Measurements from ENCODE around the gene CCL15. TPM values are rescaled to one million over a fixed set of nuclear protein-coding genes. Genes with fewer than 3 reads are reported as not detected.
A peak's percentile ranks its signal among the peaks of the same experiment; 100 is the strongest.

Gene CCL15
- total RNA-seq, 2 donors from 2014 or later, result 1.0 TPM; not detected in 1

DNA sequence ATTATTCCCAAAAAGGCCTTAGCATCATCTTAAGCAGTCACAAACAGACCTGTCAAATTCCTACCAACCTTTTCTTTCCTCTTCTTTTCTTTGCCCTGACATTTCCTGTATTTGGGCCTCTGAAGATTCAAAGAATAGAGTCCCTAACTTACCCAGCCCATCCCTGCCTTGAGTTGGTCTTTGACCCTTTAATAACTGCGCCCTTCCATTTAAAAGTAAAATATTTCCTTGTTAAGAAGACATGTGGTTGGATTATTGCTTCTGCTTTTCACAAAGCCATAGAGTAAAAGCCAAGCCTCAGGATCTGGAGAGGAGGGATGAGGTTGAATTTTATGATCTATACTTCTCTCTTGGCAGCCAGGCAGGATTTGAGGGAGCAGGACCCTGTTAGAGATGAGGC, 29.6 kb upstream of the CCL15 start:
- H3K4me3 ChIP-seq, result no peak overlapping the region
- H3K27ac ChIP-seq, result no peak overlapping the region
- DNase-seq (no peak), ATAC-seq (no peak)
- H3K4me1 ChIP-seq, result no peaks in the 10 kb centered on the region
- WGBS, 2 donors, result 81 to 96% methylated on average over 1 of the region's 1 CpG
- no peak for TF ChIP-seq CTCF (IDR thresholded peaks at IDR 0.05)
- no peaks in the 10 kb centered on the region for H3K27me3 ChIP-seq
- H3K36me3 ChIP-seq (replicated peaks in 1 of 2; ENCODE audit: insufficient read depth in 1 of 2, low read depth in 2 of 2), result no peaks in the 10 kb centered on the region
- intact Hi-C loops (cut with DNase I), result no loop called here
- H3K9me3 ChIP-seq, result no peaks in the 10 kb centered on the region

GRCh38 chr17:36027761-36028160, 26.4 kb upstream of the CCL15 start:
- TF ChIP-seq POLR2A (IDR thresholded peaks at IDR 0.05) (no peak), CTCF (IDR thresholded peaks at IDR 0.05) (no peak)

GRCh38 chr17:36024106-36024869, 22.9 kb upstream of the CCL15 start:
- intact Hi-C loops (cut with DNase I), result no loop called here
- peak; percentile 68 for ATAC-seq
- WGBS, 2 donors, result 61 to 67% methylated on average over 6 of the region's 6 CpGs

More at GRCh38 chr17:36027761-36028160, 26.4 kb upstream of the CCL15 start:
- Histone ChIP-seq H3K4me1 (peaks cover 13% of the 10 kb centered on the region), H3K27ac (no peak overlapping the region), H3K27me3 (no peaks in the 10 kb centered on the region), H3K4me3 (no peak overlapping the region), H3K9me3 (no peaks in the 10 kb centered on the region), H3K36me3 (replicated peaks in 1 of 2; ENCODE audit: insufficient read depth in 1 of 2, low read depth in 2 of 2) (no peaks in the 10 kb centered on the region)
- intact Hi-C loops (cut with DNase I), result no loop called here
- ATAC-seq (no peak), DNase-seq (no peak)
- WGBS, 2 donors, result 40 to 54% methylated on average over 4 of the region's 4 CpGs

GRCh38 chr17:36019423-36019822, 18.1 kb upstream of the CCL15 start:
- Histone ChIP-seq H3K27me3 (no peaks in the 10 kb centered on the region), H3K4me3 (no peak overlapping the region), H3K9me3 (no peaks in the 10 kb centered on the region), H3K27ac (no peak overlapping the region), H3K4me1 (peaks cover 8% of the 10 kb centered on the region), H3K36me3 (replicated peaks in 1 of 2; ENCODE audit: insufficient read depth in 1 of 2, low read depth in 2 of 2) (no peaks in the 10 kb centered on the region)
- ATAC-seq, result no peak
- TF ChIP-seq POLR2A (IDR thresholded peaks at IDR 0.05), result no peak
- no peak for TF ChIP-seq CTCF (IDR thresholded peaks at IDR 0.05)
- intact Hi-C loops (cut with DNase I), result no loop called here
- no peak for DNase-seq
- WGBS, 2 donors, result 64 to 78% methylated on average over 2 of the region's 2 CpGs

More at GRCh38 chr17:36024106-36024869, 22.9 kb upstream of the CCL15 start:
- Histone ChIP-seq H3K36me3 (replicated peaks in 1 of 2; ENCODE audit: insufficient read depth in 1 of 2, low read depth in 2 of 2) (no peaks in the 10 kb centered on the region), H3K27ac (peak overlapping the region in 2 of 4 donors; percentile 24 to 43), H3K27me3 (no peaks in the 10 kb centered on the region), H3K4me1 (peaks cover 13% of the 10 kb centered on the region), H3K4me3 (no peak overlapping the region), H3K9me3 (no peaks in the 10 kb centered on the region)
- no peak for DNase-seq
- no peak for TF ChIP-seq CTCF (IDR thresholded peaks at IDR 0.05)
- no peak for TF ChIP-seq POLR2A (IDR thresholded peaks at IDR 0.05)

- Histone ChIP-seq H3K36me3 (replicated peaks in 1 of 2; ENCODE audit: insufficient read depth in 1 of 2, low read depth in 2 of 2) (no peaks in the 10 kb centered on the region), H3K27ac (no peak within 1 kb of the TSS), H3K9me3 (no peaks in the 10 kb centered on the region), H3K27me3 (no peaks in the 10 kb centered on the region), H3K4me3 (no peak within 1 kb of the TSS), H3K4me1 (no peaks in the 10 kb centered on the region)
- peak in 1 of 4 donors; percentile 2 for DNase-seq
- intact Hi-C loops (cut with DNase I), result no loop called here
- ATAC-seq, result no peak
- 35 to 51% methylated on average over 6 of the region's 6 CpGs for WGBS, 2 donors
- TF ChIP-seq POLR2A (IDR thresholded peaks at IDR 0.05) (no peak), CTCF (IDR thresholded peaks at IDR 0.05) (no peak)
These were observed 16.4 kb upstream of the CCL15 start, which contains the start of gene CCL23 for GRCh38 chr17:36017799-36018198. CCL23 (minus strand) TSS chr17:36017972; CDS start chr17:36017897, 75 bp downstream.

Measured in body of pancreas (tissue), 4 donors.